ENCODE measurements around the gene CEP250.

DNA sequence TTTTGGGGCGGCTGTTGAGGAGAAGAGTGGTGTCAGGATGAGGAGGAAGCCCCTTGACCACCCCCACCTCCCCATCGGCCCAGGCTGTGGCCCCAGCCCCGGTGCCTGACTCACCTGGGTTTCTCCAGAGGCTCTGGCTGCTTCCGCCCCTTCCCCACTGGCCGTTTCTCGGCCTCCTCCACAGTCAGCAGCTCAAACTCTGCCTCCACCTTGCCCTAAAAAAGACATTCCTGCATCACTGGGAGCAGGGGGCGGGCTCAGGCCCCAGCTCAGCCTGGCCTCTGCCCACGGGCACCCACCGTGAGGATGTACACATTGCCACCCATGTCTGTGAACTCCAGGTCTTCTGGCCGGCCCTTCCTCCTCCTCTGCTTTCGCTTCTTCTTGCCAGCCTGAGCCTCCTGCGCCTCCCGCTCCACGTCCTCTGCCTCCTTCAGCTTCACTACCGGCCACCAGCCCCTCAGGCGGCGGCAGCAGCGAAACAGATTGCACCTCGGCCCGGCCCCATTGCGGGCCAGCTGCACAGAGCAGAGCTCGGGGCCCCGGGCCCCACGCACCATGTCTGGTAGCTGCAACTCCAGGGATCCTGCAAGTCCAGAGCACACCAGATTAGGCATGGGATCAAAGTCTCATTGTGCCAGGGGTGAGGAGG, 103.8 kb downstream of the CEP250 start:
- TF ChIP-seq RAD21 (conservative IDR thresholded peaks at IDR 0.05) = no peak
- no peak for TF ChIP-seq CTCF (IDR thresholded peaks at IDR 0.05; ENCODE audit: poor library complexity, severe bottlenecking)
- no peak for TF ChIP-seq EP300 (conservative IDR thresholded peaks at IDR 0.05; ENCODE audit: poor library complexity, severe bottlenecking)
- TF ChIP-seq EZH2 (IDR thresholded peaks at IDR 0.05; ENCODE audit: borderline replicate concordance, insufficient read depth, low read length, poor library complexity, severe bottlenecking) = no peak
- no peak for TF ChIP-seq POLR2AphosphoS5 (IDR thresholded peaks at IDR 0.05)
- TF ChIP-seq SMC3 (conservative IDR thresholded peaks at IDR 0.05; ENCODE audit: poor library complexity) = no peak

Data from neural cell (in vitro differentiated cells).